HG03575 (cell line): Measurements from ENCODE around the gene ZNF746.
A peak's percentile ranks its signal among the peaks of the same experiment; 100 is the strongest.

ENCODE experiments used
- ATAC-seq: cut with Tn5 transposase; IDR thresholded peaks from one replicate; pipeline ENCODE4 v1.9.1; 2021; ENCODE audit not compliant: unreplicated experiment, insufficient number of reproducible peaks, low FRiP score; ENCODE audit errors: extremely low read depth

Gene ZNF746

GRCh38 chr7:149497467-149498261 lies at the start of gene ZNF746:
TSS of gene ZNF746 (minus strand) at chr7:149497809. CDS start at chr7:149497536, 273 bp downstream.
- peak; percentile 60 for ATAC-seq

- no peak for ATAC-seq
These were observed 49.5 kb upstream of the ZNF746 start for GRCh38 chr7:149547126-149547525.

DNA sequence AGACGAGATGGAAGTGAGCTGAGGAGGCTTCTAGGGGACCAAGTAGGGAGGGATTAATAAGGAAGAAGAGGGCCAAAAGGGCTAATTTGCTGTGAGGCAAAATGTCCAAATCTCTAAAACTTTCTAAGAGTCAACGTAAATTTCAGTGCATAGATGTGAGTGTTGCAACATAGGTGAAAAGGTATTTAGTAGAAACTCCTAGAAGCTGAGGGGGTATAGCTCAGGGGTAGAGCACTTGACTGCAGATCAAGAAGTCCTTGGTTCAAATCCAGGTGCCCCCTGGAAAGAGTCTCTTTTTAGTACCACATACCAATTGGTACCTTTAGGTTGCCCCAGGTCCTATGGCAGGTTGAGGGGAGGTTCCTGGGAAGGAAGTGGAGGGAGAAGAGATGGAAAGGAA lies 48.7 kb upstream of the ZNF746 start:
- no peak for ATAC-seq

DNA sequence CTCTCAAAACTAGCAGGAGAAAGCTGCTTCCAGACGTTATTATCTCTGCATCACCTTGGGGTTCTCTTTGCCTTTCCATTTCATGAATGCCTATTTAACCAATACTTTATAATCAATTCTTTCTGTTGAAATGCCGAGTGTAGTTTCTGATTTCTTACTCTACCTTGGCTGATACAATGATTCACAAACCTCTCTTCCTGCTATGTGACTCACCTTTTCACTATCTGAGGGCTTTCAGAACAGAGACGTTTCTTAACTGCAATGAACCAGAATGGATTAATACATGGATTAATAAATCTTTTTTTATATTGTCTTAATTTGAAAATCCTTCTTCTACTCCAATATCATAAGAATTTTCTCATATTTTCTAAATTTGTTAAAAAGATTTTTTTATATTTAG lies 46.4 kb upstream of the ZNF746 start:
- ATAC-seq = no peak

DNA sequence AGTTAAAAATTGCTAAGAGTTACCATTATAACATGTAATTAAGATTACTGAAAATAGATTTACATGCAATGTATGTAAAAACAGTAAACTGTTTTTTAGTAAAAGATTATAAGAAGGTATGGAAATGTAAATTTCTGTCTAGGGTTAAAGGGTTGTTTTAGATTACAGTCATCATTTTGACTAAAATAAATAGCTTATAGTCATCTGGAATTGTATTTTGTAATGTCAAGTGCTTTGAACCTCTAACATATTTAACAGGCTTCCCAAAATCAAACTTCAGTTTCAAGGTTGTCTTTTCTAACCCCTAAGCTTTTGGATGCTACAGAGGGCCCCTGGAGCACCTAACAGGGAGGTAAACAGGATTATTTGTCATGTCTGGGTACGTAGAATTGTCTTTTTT lies 35.0 kb upstream of the ZNF746 start:
- ATAC-seq = no peak

- ATAC-seq = no peak
These were observed 31.6 kb upstream of the ZNF746 start for GRCh38 chr7:149529136-149529718.

DNA sequence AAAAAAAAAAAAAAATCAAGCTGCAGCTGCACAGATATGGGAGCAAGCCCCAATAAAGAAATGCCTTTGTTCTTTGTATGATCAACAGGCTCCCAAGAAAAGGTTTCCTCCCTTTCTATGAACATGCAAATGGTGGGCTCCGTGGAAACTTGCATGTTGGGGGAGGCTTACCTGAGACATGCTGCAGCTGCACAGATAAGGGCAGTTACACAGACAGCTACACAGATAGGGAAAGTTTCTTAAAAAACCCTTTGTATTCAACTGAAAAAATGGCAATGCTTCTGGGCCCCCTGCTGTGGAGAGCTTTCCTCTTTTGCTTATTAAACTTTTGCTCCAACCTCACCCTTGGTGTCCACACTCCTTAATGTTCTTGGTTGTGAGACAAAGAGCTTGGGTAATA lies 29.8 kb upstream of the ZNF746 start:
- no peak for ATAC-seq

GRCh38 chr7:149525280-149525679 lies 27.7 kb upstream of the ZNF746 start:
- no peak for ATAC-seq

DNA sequence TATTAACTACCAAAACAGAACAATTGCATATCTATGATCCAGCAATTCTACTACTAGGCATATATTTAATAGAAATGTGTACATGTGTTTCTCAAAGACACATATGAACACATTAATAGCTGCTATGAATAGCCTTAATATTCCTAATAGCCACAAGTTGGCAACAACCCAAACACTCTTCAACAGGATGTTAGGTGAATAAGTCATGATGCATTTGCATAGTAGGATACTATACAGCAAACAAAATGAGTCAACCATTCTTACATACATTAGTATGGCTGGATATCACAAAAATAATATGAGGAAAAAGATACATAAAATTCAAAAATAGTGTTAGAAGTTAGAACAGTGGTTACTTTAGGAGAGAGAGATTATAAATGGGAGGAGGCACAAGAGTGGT lies 26.8 kb upstream of the ZNF746 start:
- no peak for ATAC-seq

- no peak for ATAC-seq
These were observed 12.6 kb upstream of the ZNF746 start for GRCh38 chr7:149510248-149510647.

GRCh38 chr7:149509774-149510173 lies 12.2 kb upstream of the ZNF746 start:
- ATAC-seq = no peak

- ATAC-seq = no peak
These were observed 7.9 kb upstream of the ZNF746 start for GRCh38 chr7:149505551-149505950.

DNA sequence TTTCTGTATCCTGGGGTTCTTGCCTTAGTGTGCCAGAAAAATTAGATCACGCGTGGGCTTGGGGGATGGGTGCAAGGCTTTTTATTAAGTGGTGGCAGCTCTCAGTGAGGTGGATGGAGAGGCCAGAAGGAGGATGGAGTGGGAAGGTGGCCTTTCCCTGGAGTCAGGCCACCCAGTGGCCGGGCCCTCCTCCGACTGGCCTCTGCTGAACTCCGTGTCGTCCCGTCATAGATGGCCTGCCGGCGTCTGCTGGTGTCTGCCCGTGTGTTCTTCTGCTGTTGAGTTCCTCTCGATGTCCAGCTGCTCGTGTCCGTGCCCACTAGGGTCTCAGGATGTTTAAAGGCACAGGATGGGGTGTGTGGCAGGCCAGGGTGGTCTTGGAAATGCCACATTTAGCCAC lies 4.0 kb upstream of the ZNF746 start:
- ATAC-seq = no peak

DNA sequence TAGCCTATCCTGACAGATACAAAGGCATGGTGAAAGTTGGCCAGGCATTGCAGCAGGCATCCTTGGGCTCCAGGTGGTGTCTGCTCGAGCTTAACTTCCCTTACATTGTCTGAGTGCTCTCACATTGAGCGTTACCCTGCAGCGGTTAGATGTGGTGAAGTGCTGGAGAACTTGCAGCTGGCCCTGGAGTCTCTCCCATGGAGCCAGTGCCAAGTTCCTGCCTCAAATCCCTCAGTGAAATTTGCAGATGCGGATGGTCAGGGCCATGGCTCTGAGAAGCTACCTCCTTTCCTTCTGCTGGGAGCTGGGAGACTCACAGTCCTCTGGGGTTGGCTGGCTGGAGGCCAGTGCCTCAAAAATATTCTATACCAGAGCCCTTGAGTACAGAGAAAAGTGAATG lies 3.3 kb upstream of the ZNF746 start:
- ATAC-seq = no peak

DNA sequence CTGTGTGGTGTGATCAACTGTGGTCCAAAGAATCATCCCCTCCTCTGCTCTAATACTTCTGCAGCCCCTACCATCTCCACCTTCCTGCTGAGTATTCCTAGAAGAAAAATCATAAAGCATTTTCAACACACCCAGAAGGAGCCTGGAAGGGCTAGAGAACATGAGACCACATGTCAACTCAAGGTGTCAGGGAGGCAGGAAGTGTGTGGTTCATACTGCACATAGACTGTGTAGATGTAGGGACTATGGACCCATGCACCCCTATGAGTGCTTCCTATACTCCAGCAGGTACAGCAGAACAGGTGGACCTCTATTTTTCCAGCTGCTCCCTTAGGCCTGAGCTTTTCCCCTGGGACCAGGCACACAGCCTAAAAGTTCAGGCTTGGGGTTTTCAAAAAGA lies 2.6 kb upstream of the ZNF746 start:
- no peak for ATAC-seq

DNA sequence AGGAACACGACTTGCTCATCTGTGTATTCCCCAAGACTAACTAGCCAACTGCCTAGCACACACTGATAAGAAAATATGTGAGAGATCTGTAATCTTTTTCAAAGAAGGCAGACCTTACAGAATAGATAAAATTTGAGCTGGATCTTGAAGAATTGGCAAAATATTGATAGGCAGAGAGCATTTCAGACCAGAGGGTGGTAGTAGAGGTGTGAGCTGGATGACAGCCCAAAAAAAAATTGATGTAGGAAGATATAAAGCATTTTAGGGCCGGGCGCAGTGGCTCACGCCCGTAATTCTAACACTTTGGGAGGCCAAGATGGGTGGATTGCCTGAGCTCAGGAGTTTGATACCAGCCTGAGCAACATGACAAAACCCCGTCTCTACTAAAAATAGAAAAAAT lies 1.2 kb upstream of the ZNF746 start:
- no peak for ATAC-seq

DNA sequence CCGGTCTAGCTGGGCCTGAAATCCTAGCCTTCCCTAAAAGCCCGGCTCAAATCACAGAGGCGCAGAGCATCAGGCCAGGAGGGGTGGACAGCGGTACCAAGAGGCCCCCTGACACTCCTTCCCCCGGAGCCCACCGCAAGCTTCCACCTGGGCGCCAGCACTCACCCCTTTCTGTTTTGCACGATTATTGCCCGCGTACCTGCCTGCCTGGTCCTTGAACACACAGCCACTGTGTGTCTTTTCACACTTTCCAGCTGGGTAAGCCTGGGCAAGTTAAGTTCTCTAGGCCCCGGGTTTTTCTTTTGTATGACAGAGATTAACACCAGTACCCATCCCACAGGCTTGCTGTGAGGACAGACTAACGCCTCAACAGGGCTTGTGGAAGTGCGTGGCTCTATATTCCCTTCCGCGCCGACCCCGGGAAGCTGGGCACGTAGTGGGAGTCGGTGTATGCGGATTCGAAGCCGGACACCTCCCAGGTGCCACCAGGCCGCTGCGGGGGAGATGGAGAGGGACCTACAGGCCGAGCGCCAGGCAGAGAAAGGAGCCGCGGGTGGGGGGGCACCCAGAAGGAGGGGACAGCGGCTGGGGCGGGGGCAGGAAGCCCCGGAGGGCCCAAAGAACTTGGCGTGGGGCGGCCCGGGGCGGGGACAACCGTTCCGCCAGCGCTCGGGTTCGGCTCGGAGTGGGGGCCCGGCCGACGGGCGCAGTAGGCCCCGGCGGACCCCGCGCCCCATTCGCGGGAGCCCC lies 792 bp downstream of the ZNF746 start:
- no peak for ATAC-seq

GRCh38 chr7:149495785-149496641 lies 1.6 kb downstream of the ZNF746 start:
- ATAC-seq = no peak

DNA sequence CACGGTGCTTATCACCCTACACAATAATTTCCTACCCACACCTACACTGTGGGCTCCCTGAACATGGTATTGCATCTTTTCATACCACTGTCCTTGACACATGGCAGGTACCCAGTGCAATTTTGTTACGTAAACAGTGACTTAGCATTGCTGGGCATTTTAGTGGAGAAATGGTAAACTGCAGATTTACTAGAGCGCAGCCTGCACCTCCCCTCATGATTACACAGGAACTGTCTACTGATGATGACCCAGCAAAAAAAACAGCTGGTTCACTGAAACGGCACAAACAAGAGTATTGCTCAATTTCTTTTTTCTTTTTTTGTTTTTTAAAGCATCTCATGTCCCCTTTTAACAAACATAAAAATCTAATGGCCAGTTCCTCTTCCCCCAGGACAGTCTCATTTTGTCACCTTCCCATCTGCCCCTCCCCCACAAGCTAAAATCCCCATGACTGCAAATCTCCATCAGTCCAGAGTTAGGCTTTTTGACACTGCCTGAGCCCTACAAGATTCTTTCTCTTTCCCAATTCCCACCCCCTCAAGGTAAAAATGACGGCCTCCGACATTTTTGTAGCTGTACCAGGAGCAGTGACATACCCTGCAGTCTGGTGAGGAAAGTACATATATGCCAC lies 2.8 kb downstream of the ZNF746 start:
- no peak for ATAC-seq
